HepG2 (cell line): ENCODE measurements around the gene NPC2. TPM values are rescaled to one million over a fixed set of nuclear protein-coding genes. Genes with fewer than 3 reads are reported as not detected.

ENCODE experiments used
- ATRX ChIP-seq: sonication (generic); formaldehyde crosslinking; IDR thresholded peaks from 2 replicates; pipeline ENCODE4 v1.4.0; 2020; ENCODE audit warnings: missing genetic modification reagents, borderline replicate concordance
- CENPT ChIP-seq: sonication (generic); formaldehyde crosslinking; IDR thresholded peaks from 2 replicates; pipeline ENCODE4 v1.8.0; 2022; ENCODE audit warnings: low read depth, mild to moderate bottlenecking, moderate library complexity, missing genetic modification reagents
- FOXJ3 ChIP-seq: sonication (generic); formaldehyde crosslinking; IDR thresholded peaks from 2 replicates; pipeline ENCODE4 v1.4.0; 2020; ENCODE audit warnings: missing genetic modification reagents, mild to moderate bottlenecking, borderline replicate concordance
- GLI4 ChIP-seq: sonication (generic); formaldehyde crosslinking; IDR thresholded peaks from 2 replicates; pipeline ENCODE4 v1.5.1; 2020; ENCODE audit warnings: missing genetic modification reagents, mild to moderate bottlenecking, moderate library complexity, borderline replicate concordance
- GPN1 ChIP-seq: sonication (generic); formaldehyde crosslinking; IDR thresholded peaks from 2 replicates; pipeline ENCODE4 v1.5.1; 2020; ENCODE audit warnings: missing genetic modification reagents, borderline replicate concordance
- HMGXB3 ChIP-seq: sonication (generic); formaldehyde crosslinking; IDR thresholded peaks from 2 replicates; pipeline ENCODE4 v1.4.0; 2020; ENCODE audit warnings: missing genetic modification reagents, borderline replicate concordance
- MED8 ChIP-seq: sonication (generic); formaldehyde crosslinking; IDR thresholded peaks from 2 replicates; pipeline ENCODE4 v1.8.1; 2023; ENCODE audit warnings: mild to moderate bottlenecking, missing genetic modification reagents; ENCODE audit not compliant: insufficient replicate concordance
- NR1H2 ChIP-seq: sonication (generic); formaldehyde crosslinking; IDR thresholded peaks from 2 replicates; pipeline ENCODE4 v1.8.1; 2022; ENCODE audit warnings: low read depth, missing genetic modification reagents, borderline replicate concordance
- PCBP1 ChIP-seq: fragments of 200-400 bp; formaldehyde crosslinking; IDR thresholded peaks from 2 replicates; pipeline ENCODE4 v1.6.1; 2017; ENCODE audit warnings: mild to moderate bottlenecking, low read depth, low read length, borderline replicate concordance
- REL ChIP-seq: sonication (generic); formaldehyde crosslinking; conservative IDR thresholded peaks from 2 replicates; pipeline ENCODE4 v1.8.0; 2022; ENCODE audit warnings: mild to moderate bottlenecking, missing genetic modification reagents, moderate library complexity
- RFX3 ChIP-seq: IDR thresholded peaks from 2 replicates; pipeline ENCODE4 v1.6.1; 2016; ENCODE audit warnings: missing biosample characterization, missing genetic modification reagents
- SPEN ChIP-seq: sonication (generic); formaldehyde crosslinking; IDR thresholded peaks from 2 replicates; pipeline ENCODE4 v1.5.1; 2020; ENCODE audit warnings: low read depth, mild to moderate bottlenecking, missing genetic modification reagents
- SRSF4 ChIP-seq: fragments of 200-400 bp; formaldehyde crosslinking; IDR thresholded peaks from one replicate; pipeline ENCODE4 v1.6.1; 2018; ENCODE audit warnings: mild to moderate bottlenecking, low read depth, low read length, moderate library complexity; ENCODE audit not compliant: poor library complexity, severe bottlenecking
- XBP1 ChIP-seq: sonication (generic); formaldehyde crosslinking; IDR thresholded peaks from 2 replicates; pipeline ENCODE4 v1.5.0; 2020; ENCODE audit warnings: missing genetic modification reagents
- ZNF180 ChIP-seq: sonication (generic); formaldehyde crosslinking; IDR thresholded peaks from 2 replicates; pipeline ENCODE4 v1.4.0; 2020; ENCODE audit warnings: low read depth, missing genetic modification reagents, borderline replicate concordance
- ZNF251 ChIP-seq: sonication (generic); formaldehyde crosslinking; IDR thresholded peaks from 2 replicates; pipeline ENCODE4 v1.9.0; 2021; ENCODE audit warnings: mild to moderate bottlenecking, missing genetic modification reagents
- ZNF33B ChIP-seq: sonication (generic); formaldehyde crosslinking; IDR thresholded peaks from 2 replicates; pipeline ENCODE4 v1.5.1; 2020; ENCODE audit warnings: mild to moderate bottlenecking, missing genetic modification reagents
- ZNF44 ChIP-seq: sonication (generic); formaldehyde crosslinking; IDR thresholded peaks from 2 replicates; pipeline ENCODE4 v1.5.1; 2020; ENCODE audit warnings: mild to moderate bottlenecking, missing genetic modification reagents
- ZSCAN5A ChIP-seq: sonication (generic); formaldehyde crosslinking; IDR thresholded peaks from 2 replicates; pipeline ENCODE4 v1.8.0; 2022; ENCODE audit warnings: mild to moderate bottlenecking, missing genetic modification reagents, borderline replicate concordance
- polyA plus RNA-seq, 8 experiments: library from polyadenylated mRNA; depleted of rRNA in 3 of 8; stranded (reverse) in 7 of 8; unstranded in 1 of 8; fragments of >200 nt; fragmentation: Illumina TruSeq in 4 of 8; extraction: Trizol in 4 of 8; gene quantifications; 2 replicates each; pipeline versions ENCODE4 v1.2.1 to v1.2.3, GENCODE V29; 2011 to 2016; ENCODE audit warnings: low read depth in 4 of 8, missing spikeins in 1 of 8, mixed read lengths in 1 of 8; ENCODE audit not compliant: insufficient read depth in 1 of 8
- total RNA-seq, 5 experiments: library from RNA; depleted of rRNA; stranded (reverse); fragments of >200 nt; fragmentation: Illumina TruSeq; extraction: Trizol; gene quantifications; 2 replicates each; pipeline ENCODE4 v1.2.3, GENCODE V29; 2016; ENCODE audit warnings: low read depth in 1 of 5
- TF ChIP-seq, protein P1 (sequence below): sonication (generic); formaldehyde crosslinking; IDR thresholded peaks from 2 replicates; pipeline ENCODE4 v1.4.0; 2020; ENCODE audit warnings: missing genetic modification reagents
- TF ChIP-seq, protein P2 (sequence below): sonication (generic); formaldehyde crosslinking; conservative IDR thresholded peaks from 2 replicates; pipeline ENCODE4 v1.4.0; 2020; ENCODE audit warnings: missing genetic modification reagents

The NPC2 gene
- total and polyA plus RNA-seq, 2 of the 13 experiments (the other 11 are each of a cell fraction or from before 2014, with no cell fraction given), result 132 to 164 TPM

DNA sequence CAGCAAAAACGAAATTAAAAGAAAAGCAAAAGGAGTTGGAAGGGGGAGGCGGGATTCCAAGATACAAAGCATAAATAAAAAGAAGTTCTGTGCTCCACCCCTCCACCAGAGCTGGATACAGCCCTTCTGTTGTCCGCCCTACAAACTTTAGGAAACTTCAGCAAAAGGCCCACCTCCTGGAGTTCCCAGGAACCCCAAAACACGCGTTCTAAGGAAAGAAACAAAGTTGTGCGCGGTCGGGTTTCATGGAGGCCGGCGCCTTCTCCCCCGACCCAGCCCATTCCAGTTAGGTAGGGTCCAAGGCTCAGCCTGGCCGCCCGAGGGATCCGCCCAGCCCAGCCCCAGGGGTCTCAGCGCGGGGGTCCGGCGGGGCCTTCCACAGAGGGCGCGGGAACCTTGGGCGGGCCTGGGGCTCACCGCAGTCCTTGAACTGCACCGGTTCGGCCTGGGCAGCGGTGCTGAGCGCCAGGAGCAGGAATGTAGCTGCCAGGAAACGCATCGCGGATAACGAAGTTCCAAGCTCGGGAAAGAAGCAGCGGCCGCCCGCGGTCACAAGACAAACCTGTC is at the start of gene NPC2 (continued):
- TF ChIP-seq HMGXB3 (CRISPR knock-in tag) (no peak), SRSF4 (no peak), CENPT (peak; percentile 74; the same call in 1 of the 2 replicates), FOXJ3 (no peak), ZNF33B (peak; percentile 82; the same call in 1 of the 2 replicates), NR1H2 (no peak), ZNF44 (CRISPR knock-in tag) (no peak), SPEN (no peak), ATRX (CRISPR knock-in tag) (no peak), ZSCAN5A (CRISPR knock-in tag) (no peak), GLI4 (CRISPR knock-in tag) (no peak), PCBP1 (no peak), REL (CRISPR knock-in tag) (no peak), XBP1 (no peak), ZNF180 (CRISPR knock-in tag) (no peak), ZNF251 (no peak), GPN1 (no peak), RFX3 (no peak), MED8 (CRISPR knock-in tag) (no peak)
- TF ChIP-seq, protein P1, sequence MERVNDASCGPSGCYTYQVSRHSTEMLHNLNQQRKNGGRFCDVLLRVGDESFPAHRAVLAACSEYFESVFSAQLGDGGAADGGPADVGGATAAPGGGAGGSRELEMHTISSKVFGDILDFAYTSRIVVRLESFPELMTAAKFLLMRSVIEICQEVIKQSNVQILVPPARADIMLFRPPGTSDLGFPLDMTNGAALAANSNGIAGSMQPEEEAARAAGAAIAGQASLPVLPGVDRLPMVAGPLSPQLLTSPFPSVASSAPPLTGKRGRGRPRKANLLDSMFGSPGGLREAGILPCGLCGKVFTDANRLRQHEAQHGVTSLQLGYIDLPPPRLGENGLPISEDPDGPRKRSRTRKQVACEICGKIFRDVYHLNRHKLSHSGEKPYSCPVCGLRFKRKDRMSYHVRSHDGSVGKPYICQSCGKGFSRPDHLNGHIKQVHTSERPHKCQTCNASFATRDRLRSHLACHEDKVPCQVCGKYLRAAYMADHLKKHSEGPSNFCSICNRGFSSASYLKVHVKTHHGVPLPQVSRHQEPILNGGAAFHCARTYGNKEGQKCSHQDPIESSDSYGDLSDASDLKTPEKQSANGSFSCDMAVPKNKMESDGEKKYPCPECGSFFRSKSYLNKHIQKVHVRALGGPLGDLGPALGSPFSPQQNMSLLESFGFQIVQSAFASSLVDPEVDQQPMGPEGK (CRISPR knock-in tag), result no peak
- TF ChIP-seq, protein P2, sequence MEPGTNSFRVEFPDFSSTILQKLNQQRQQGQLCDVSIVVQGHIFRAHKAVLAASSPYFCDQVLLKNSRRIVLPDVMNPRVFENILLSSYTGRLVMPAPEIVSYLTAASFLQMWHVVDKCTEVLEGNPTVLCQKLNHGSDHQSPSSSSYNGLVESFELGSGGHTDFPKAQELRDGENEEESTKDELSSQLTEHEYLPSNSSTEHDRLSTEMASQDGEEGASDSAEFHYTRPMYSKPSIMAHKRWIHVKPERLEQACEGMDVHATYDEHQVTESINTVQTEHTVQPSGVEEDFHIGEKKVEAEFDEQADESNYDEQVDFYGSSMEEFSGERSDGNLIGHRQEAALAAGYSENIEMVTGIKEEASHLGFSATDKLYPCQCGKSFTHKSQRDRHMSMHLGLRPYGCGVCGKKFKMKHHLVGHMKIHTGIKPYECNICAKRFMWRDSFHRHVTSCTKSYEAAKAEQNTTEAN (CRISPR knock-in tag), result no peak
